Transverse colon (tissue), 4 donors: ENCODE data around the gene RTN4RL1. TPM values are rescaled to one million over a fixed set of nuclear protein-coding genes. Genes with fewer than 3 reads are reported as not detected.

Experiments
- DNase-seq: peaks from one replicate; pipeline ENCODE4 v3.0.0-alpha.2; 2019
- H3K27ac ChIP-seq, 4 donors: fragments of 200-600 bp; sonication (generic); 2 replicates each; pipeline ENCODE4 v1.5.1; 2016 to 2018; ENCODE audit warnings: inconsistent platforms in 4 of 4
- H3K27me3 ChIP-seq: fragments of 200-600 bp; sonication (generic); 2 replicates; pipeline ENCODE4 v1.5.1; 2017; ENCODE audit warnings: inconsistent platforms
- H3K36me3 ChIP-seq, 4 donors: fragments of 200-600 bp; sonication (generic); 2 replicates each; pipeline ENCODE4 v1.5.1; 2017 to 2019; ENCODE audit warnings: inconsistent platforms in 4 of 4
- H3K4me1 ChIP-seq, 4 donors: fragments of 200-600 bp; sonication (generic); 2 replicates each; pipeline ENCODE4 v1.5.1; 2017 to 2020; ENCODE audit warnings: inconsistent platforms in 4 of 4
- H3K4me3 ChIP-seq, 4 donors: fragments of 200-600 bp; sonication (generic); 1 replicate in 1 of 4; 2 replicates in 3 of 4; pipeline versions ENCODE4 v1.5.1 to v1.6.1; 2017 to 2019; ENCODE audit warnings: inconsistent platforms in 4 of 4
- H3K9me3 ChIP-seq, 2 donors: fragments of 200-600 bp; sonication (generic); 2 replicates each; pipeline ENCODE4 v1.5.1; 2017 to 2019; ENCODE audit warnings: inconsistent platforms in 2 of 2
- EP300 ChIP-seq: sonication (generic); formaldehyde crosslinking; IDR thresholded peaks from one replicate; pipeline ENCODE4 v1.6.1; 2017; ENCODE audit warnings: antibody characterized with exemption, low read depth
- POLR2A ChIP-seq: fragments of 450-650 bp; IDR thresholded peaks from one replicate; pipeline ENCODE4 v1.6.1; 2016; ENCODE audit warnings: antibody characterized with exemption, mild to moderate bottlenecking, moderate library complexity
- POLR2AphosphoS5 ChIP-seq, 3 donors: sonication (generic); formaldehyde crosslinking; IDR thresholded peaks; one replicate each; pipeline ENCODE4 v1.6.1; 2016; ENCODE audit warnings: antibody characterized with exemption in 3 of 3
- WGBS, 2 donors: methylation state at CpG; one replicate each; pipeline ENCODE4 v1.1.5; 2018; ENCODE audit warnings: low coverage in 1 of 2; 5-methylcytosine and 5-hydroxymethylcytosine counted together
- in situ Hi-C, 4 donors: fragments of 200-750 bp; cut with MboI; loops; one replicate each; pipeline versions ENCODE4 v1.15.0 to v1.15.1; 2017; ENCODE audit warnings: low sequenced_read_pairs in 3 of 4, low pct_ligation_motif_present in 1 of 4, low pct_unique_long_range_greater_than_20kb in 1 of 4
- intact Hi-C: fragments of 100-400 bp; cut with DNase I; formaldehyde crosslinking; loops from one replicate; pipeline ENCODE4 v1.15.1; 2023; ENCODE audit warnings: low total_unique reads
- total RNA-seq, 4 donors: library from RNA; depleted of rRNA; stranded (reverse); fragments of >200 nt; gene quantifications; one replicate each; pipeline ENCODE4 v1.1.0, GENCODE V29; 2016
- TF ChIP-seq, protein P1 (sequence below), 5 experiments: fragments of 200-600 bp in 3 of 5; fragments of 450-650 bp in 2 of 5; sonication (generic) in 3 of 5; IDR thresholded peaks; 1 replicate in 2 of 5; 2 replicates in 3 of 5; pipeline ENCODE4 v1.5.1; 2016 to 2017; ENCODE audit warnings: antibody characterized with exemption in 5 of 5, inconsistent platforms in 3 of 5, mild to moderate bottlenecking in 2 of 5, moderate library complexity in 1 of 5

Gene RTN4RL1
- total RNA-seq, 4 donors from 2014 or later: 0.27 to 0.60 (median 0.48) TPM; not detected in 1

DNA sequence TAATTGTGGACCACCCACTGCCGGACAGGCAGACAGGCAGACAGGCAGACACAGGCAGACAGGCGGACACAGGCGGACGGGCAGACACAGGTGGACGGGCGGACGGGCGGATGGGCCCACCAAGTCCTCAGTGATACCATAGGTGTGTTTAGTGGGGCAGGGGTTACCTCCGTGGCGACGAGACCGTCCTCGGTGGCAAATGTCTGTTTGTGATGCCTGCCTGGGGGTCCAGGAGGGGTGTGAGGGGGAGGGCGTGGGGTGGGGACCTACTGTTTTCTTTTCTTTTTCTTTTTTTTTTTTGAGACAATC, 76.7 kb downstream of the RTN4RL1 start:
- in situ Hi-C loops (no loop called here), intact Hi-C loops (no loop called here)
- H3K36me3 ChIP-seq: no peaks in the 10 kb centered on the region
- WGBS, 2 donors: 92% methylated on average over 14 of the region's 14 CpGs; no CpG with 5 or more reads in 1 of the 2 donors
- DNase-seq: no peak
- no peaks in the 10 kb centered on the region for H3K9me3 ChIP-seq
- H3K27me3 ChIP-seq: no peaks in the 10 kb centered on the region
- no peaks in the 10 kb centered on the region for H3K4me1 ChIP-seq
- TF ChIP-seq, protein P1, sequence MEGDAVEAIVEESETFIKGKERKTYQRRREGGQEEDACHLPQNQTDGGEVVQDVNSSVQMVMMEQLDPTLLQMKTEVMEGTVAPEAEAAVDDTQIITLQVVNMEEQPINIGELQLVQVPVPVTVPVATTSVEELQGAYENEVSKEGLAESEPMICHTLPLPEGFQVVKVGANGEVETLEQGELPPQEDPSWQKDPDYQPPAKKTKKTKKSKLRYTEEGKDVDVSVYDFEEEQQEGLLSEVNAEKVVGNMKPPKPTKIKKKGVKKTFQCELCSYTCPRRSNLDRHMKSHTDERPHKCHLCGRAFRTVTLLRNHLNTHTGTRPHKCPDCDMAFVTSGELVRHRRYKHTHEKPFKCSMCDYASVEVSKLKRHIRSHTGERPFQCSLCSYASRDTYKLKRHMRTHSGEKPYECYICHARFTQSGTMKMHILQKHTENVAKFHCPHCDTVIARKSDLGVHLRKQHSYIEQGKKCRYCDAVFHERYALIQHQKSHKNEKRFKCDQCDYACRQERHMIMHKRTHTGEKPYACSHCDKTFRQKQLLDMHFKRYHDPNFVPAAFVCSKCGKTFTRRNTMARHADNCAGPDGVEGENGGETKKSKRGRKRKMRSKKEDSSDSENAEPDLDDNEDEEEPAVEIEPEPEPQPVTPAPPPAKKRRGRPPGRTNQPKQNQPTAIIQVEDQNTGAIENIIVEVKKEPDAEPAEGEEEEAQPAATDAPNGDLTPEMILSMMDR (IDR thresholded peaks at IDR 0.05): no peak
- TF ChIP-seq EP300 (no peak), POLR2A (no peak), POLR2AphosphoS5 (IDR thresholded peaks at IDR 0.05) (no peak)
- no peak overlapping the region for H3K4me3 ChIP-seq
- H3K27ac ChIP-seq: no peak overlapping the region

DNA sequence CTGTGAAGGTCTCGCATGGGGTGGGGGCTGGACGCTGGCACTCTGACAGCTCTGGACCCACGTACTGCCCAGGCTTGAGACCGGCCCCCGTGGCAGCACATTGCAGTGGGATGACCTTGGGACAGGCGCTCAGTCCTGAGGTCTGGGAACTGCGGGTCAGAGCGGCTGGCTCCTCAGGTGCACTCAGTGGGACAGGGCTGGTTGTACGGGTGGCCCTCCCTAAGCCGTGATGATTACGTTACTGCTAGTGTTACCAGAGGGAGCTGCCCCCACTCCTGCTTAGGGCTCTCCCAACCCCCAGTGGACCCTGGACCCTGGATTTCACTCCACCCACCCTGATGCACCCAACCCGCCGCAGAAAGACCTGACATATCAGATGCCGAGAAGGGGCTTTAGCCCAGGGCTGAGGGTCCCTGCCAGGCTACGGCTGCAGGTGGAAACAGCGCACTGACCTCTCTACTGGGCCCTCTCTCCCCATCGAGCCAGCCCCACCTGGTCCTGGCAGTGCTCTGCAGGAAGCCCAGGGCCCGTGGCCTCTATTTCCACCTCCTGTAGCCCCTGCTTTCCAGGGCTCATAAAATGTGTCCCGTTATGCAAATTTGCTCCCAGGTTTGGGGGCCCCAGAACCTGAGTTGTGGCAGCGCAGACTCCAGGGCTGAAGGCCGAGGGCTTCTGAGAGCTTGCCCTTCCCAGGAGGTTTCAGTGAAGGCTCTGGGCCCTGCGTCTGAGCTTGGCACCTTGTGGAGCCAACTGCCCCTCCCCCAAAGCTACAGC, 77.2 kb downstream of the RTN4RL1 start:
- H3K27me3 ChIP-seq: no peaks in the 10 kb centered on the region
- 87% methylated on average over 21 of the region's 22 CpGs; no CpG with 5 or more reads in 1 of the 2 donors for WGBS, 2 donors
- H3K4me3 ChIP-seq: no peak overlapping the region
- H3K36me3 ChIP-seq: no peaks in the 10 kb centered on the region
- no peak overlapping the region for H3K27ac ChIP-seq
- TF ChIP-seq POLR2AphosphoS5 (IDR thresholded peaks at IDR 0.05) (no peak), POLR2A (no peak), EP300 (no peak)
- H3K9me3 ChIP-seq: no peaks in the 10 kb centered on the region
- no peak for DNase-seq
- intact Hi-C loops: no loop called here
- no peaks in the 10 kb centered on the region for H3K4me1 ChIP-seq
- in situ Hi-C loops: no loop called here

DNA sequence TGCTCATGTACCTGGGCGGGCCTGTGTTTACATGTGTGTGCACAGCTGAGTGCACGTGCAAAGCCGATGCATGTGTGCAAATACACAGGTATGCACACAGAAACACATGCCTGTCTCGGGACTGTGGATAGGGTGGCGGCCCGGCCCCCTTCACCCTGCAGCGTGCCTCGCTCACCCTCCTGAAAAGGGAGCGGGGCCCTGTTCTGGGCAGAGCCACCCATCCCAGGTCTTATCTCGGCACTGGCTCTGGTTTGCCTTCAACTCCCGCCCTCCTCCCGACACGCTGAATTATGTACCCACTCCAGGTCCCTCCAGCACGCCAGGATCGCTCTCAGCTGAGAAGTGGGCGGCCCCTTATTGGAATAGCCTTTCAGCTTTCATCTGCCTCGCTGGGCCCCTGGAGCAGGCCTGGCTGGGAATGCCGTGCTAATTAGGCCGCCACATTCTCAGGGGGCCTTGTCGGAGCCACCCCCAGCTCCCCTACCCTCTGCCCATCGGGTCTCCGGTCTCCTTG, 77.8 kb downstream of the RTN4RL1 start:
- no peak for DNase-seq
- intact Hi-C loops: no loop called here
- no peak overlapping the region for H3K4me3 ChIP-seq
- no peak overlapping the region for H3K27ac ChIP-seq
- H3K9me3 ChIP-seq: no peaks in the 10 kb centered on the region
- no peaks in the 10 kb centered on the region for H3K36me3 ChIP-seq
- TF ChIP-seq POLR2A (no peak), POLR2AphosphoS5 (IDR thresholded peaks at IDR 0.05) (no peak), EP300 (no peak)
- TF ChIP-seq, protein P1 (IDR thresholded peaks at IDR 0.05): no peak
- H3K27me3 ChIP-seq: no peaks in the 10 kb centered on the region
- H3K4me1 ChIP-seq: no peaks in the 10 kb centered on the region
- in situ Hi-C loops: no loop called here
- WGBS, 2 donors: 83% methylated on average over 19 of the region's 22 CpGs; no CpG with 5 or more reads in 1 of the 2 donors

DNA sequence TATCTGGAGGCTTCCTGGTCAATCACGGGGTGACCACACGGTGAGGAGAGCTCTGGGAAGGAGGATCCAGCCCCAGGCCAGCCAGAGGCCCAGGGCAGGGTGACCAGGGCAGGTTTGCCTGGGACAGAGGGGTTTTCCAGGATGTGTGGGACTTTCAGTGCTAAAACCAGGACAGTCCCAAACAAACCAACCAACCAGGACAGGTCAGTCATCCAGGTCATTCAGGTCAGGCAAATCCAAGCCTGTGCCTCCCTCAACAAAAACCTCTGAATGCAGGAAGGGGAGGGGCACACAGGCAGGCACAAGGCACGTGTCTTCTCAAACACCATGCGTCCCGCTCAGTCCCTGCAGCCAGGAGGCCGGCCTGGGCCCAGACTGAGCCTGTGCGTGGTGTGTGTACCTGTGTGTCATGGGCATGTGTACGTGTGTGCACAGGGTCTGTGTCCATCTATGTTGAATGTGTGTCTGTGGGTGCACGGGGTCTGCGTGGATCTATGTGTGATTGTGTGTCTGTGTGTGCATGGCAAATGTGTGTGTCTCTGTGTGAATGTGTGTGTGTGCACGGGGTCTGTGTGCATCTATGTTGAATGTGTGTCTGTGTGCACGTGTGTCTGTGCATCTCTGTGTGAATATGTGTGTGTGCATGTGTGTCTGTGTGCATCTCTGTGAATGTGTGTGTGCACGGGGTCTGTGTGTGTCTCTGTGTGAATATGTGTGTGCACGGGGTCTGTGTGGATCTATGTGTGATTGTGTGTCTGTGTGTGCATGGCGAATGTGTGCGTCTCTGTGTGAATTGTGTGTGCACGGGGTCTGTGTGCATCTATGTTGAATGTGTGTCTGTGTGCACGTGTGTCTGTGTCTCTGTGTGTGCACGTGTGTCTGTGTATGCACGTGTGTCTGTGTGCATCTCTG, 78.9 kb downstream of the RTN4RL1 start:
- Histone ChIP-seq H3K4me3 (no peak overlapping the region), H3K27ac (no peak overlapping the region), H3K27me3 (no peaks in the 10 kb centered on the region), H3K4me1 (no peaks in the 10 kb centered on the region), H3K9me3 (no peaks in the 10 kb centered on the region), H3K36me3 (no peaks in the 10 kb centered on the region)
- 89 to 90% methylated on average over 8 to 20 of the region's 20 CpGs for WGBS, 2 donors
- TF ChIP-seq, protein P1 (IDR thresholded peaks at IDR 0.05): no peak
- TF ChIP-seq POLR2AphosphoS5 (IDR thresholded peaks at IDR 0.05) (no peak), POLR2A (no peak), EP300 (no peak)
- DNase-seq: no peak
- intact Hi-C loops (no loop called here), in situ Hi-C loops (no loop called here)
